H54 (cell line): ENCODE measurements around the gene GOLGA8S.
"Not testable (repeated sequence)": the region's sequence is repeated elsewhere in the genome, so short reads cannot be mapped to it uniquely, and the experiment has no call there.

Source experiments
- DNase-seq: peaks from one replicate; pipeline ENCODE4 v3.0.0; 2011; ENCODE audit warnings: low spot score, mixed read lengths; ENCODE audit not compliant: insufficient read length
- FAIRE-seq: peaks from 3 replicates; lab custom pipeline; 2011; peaks lifted over from hg19 to GRCh38; lab: Jason Lieb, UNC
- POLR2A ChIP-seq: IDR thresholded peaks from 2 replicates; pipeline ENCODE4 v1.6.1; 2011; ENCODE audit warnings: low read depth, mild to moderate bottlenecking, low read length

The GOLGA8S gene, protein sequence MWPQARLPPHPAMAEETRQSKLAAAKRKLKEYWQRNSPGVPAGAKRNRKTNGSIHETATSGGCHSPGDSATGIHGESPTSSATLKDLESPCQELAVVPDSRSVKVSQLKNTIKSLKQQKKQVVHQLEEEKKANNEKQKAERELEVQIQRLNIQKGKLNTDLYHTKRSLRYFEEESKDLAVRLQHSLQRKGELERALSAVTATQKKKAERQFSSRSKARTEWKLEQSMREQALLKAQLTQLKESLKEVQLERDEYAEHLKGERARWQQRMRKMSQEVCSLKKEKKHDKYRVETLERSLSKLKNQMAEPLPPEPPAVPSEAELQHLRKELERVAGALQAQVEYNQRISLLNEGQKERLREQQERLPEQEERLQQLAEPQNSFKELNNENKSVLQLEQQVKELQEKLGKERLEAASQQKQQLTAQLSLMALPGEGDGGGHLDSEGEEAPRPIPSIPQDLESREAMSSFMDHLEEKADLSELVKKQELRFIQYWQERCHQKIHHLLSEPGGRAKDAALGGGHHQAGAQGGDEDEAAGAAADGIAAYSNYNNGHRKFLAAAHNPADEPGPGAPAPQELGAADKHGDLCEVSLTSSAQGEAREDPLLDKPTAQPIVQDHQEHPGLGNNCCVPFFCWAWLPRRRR

DNA sequence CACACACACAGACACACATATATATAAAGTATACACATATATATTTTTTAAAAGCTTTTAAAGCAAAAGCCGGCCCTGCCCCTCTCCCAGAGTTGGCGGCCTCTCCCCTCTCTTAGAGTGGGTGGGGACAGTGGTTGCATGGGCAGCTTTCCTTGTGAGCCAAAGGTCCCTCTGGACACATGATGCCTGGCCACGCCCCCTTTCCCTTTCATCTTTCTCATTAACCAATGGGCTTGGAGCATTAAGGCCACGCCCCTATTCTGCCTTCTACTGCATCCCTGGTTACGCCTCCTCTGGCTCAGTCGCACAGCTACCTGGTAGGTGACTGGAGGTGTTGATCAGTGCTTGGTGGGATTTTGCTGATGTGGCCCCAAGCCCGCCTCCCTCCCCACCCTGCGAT, at the start of gene GOLGA8S:
GOLGA8S (plus strand) TSS at position 301 of the 400 bp plus-strand sequence; CDS start at position 363, 62 bp downstream.
- DNase-seq, FAIRE-seq: not testable (repeated sequence)

DNA sequence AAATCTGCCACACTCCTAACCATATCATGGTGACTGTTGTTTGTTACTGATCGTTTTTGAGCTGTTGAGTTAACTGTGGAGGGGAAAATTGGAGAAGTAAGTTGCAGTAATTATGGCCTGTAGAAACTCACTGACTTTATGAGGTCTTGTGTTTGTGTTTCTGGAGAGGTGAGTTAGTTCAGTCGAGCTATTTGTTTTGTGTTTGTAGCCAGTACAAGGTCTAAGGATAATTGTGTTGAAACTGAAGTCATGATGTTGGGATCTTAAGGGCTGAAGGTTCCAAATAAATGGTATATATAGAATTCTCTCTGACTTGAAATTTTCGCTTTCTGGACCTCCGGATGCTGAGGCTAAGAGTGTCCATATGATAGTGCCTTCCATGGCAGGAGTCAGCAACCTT, 49.7 kb upstream of the GOLGA8S start:
- not testable (repeated sequence) for FAIRE-seq

GRCh38 chr15:23305921-23306320, 48.6 kb upstream of the GOLGA8S start:
- not testable (repeated sequence) for FAIRE-seq, DNase-seq

More for the DNA sequence above, 49.7 kb upstream of the GOLGA8S start:
- DNase-seq: peak; percentile 0

- FAIRE-seq: not testable (repeated sequence)
- peak; percentile 0 for DNase-seq
Measured at GRCh38 chr15:23311233-23311632, 43.3 kb upstream of the GOLGA8S start.

DNA sequence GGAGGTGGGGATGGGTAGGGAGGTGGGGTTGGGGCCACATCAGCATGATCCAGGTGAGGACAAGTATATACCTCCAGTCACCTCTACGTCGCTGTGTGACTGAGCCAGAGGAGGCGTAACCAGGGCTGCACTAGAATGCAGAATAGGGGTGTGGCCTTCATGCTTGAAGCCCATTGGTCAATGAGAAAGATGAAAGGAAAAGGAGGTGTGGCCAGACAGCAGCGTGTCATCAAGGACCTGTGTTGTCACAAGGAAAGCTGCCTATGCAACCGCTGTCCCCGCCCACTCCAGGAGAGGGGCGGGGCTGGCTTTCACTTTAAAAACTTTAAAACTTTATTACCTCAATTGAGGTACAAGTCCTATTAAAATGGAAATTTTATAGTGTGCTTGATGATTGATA, 20.5 kb upstream of the GOLGA8S start, which contains the start of gene GOLGA6L26:
GOLGA6L26 (minus strand) TSS at position 101 of the 400 bp plus-strand sequence; CDS start at position 40, 61 bp downstream.
- not testable (repeated sequence) for DNase-seq, FAIRE-seq

GRCh38 chr15:23362622-23363021, 8.1 kb downstream of the GOLGA8S start:
- not testable (repeated sequence) for FAIRE-seq, DNase-seq

DNA sequence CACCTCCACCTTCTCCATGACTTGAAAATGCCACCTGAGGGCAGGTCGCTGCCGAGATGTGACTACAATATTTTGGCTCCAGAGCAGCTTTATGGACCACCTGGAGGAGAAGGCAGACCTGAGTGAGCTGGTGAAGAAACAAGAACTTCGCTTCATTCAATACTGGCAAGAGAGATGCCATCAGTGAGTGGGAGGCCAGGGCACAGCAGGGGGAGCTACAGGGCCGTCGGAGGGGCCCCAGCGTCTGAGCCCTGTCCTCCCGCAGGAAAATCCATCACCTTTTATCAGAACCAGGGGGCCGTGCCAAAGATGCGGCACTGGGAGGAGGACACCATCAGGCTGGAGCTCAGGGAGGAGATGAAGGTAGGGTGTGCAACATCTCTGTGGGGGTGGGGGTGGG, 9.7 kb downstream of the GOLGA8S start:
- not testable (repeated sequence) for DNase-seq, FAIRE-seq

GRCh38 chr15:23370578-23370977, 16.0 kb downstream of the GOLGA8S start:
- FAIRE-seq (peak; percentile 11), DNase-seq (no peak)
- no peak for TF ChIP-seq POLR2A

DNA sequence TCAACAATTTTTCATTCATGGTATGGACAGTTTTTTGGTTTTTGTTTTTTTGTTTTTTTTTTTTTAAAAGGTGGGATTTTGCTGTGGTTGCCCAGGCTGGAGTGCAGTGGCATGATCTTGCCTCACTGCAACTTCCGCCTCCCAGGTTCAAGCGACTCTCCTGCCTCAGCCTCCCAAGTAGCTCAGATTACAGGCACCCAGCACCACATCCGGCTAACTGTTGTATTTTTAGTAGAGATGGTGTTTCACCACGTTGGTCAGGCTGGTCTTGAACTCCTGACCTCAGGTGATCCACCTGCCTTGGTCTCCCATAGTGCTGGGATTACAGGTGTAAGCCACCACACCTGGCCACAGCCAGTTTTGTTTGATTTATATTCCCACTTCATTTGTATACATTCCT, 16.6 kb downstream of the GOLGA8S start:
- FAIRE-seq, DNase-seq: not testable (repeated sequence)

DNA sequence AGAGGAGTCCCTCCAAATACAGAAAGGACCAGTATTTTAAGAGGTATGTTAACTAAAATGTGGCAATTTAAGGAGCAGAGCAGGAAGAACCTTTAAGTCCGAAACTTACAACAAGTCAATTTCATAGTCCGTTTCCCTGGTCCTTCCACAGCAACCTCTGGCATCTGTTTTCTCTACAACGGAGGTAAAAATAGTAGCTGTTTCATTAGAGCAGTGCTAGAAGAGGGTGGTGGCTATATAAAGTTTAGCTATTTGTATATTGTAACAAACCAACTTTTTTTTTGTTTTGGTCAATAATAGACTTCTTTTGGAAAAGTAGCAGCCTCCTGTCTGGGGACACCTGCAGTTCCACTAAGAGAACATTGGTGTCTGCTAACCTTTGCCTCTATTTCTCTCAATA, 17.3 kb downstream of the GOLGA8S start:
- FAIRE-seq: peak; percentile 66
- not testable (repeated sequence) for DNase-seq

- DNase-seq: peak; percentile 50
- no peak for TF ChIP-seq POLR2A
- FAIRE-seq: peak; percentile 86
Measured at GRCh38 chr15:23372284-23372683, 17.7 kb downstream of the GOLGA8S start.

- not testable (repeated sequence) for FAIRE-seq, DNase-seq
Measured at GRCh38 chr15:23372891-23373600, 18.5 kb downstream of the GOLGA8S start.

DNA sequence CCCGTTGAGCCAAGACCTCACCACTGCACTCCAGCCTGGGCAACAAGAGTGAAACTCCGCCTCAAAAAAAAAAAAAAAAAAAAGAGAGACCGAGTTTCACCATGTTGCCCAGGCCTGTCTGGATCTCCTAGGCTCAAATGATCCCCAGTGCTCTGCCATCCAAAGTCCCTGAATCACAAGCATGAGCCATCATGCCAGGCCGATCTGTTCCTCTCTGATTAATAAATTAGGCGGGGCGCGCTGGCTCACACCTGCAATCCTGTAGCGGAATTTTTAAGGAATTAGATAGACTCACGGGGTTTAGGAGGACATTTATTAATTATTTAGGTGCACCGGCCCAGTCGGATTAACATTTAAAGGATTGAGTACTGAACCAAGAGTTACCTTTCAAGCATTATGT, 19.7 kb downstream of the GOLGA8S start:
- DNase-seq, FAIRE-seq: not testable (repeated sequence)

- FAIRE-seq, DNase-seq: not testable (repeated sequence)
Measured at GRCh38 chr15:23378946-23379345, 24.4 kb downstream of the GOLGA8S start.

- not testable (repeated sequence) for FAIRE-seq, DNase-seq
Measured at GRCh38 chr15:23380700-23381099, 26.2 kb downstream of the GOLGA8S start.

DNA sequence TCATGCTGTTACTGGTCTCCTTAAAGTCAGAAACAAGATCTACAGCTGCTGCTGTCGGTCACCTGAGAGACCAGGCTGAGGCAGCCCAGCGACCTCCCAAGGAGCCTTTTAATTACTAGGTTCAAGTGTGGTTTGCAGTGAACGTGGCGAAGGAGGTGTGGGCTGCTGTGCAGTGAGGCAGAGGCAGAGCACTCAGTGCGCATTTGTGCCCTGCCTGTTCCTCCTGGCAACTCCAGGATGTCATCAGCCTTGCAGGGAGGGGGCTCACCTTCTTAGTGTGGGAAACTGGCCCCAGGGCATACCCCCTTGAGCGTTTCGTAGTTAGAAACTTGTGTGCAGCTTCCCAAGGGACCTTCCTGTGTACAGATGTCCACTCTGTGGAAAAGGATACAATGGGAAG, 26.6 kb downstream of the GOLGA8S start:
- not testable (repeated sequence) for DNase-seq, FAIRE-seq
